Panc1 (cell line): ENCODE data around the gene GPN3. TPM values are rescaled to one million over a fixed set of nuclear protein-coding genes. Genes with fewer than 3 reads are reported as not detected.
A peak's percentile ranks its signal among the peaks of the same experiment; 100 is the strongest.

Source experiments
- ATAC-seq: fragments of 200-7000 bp; cut with Tn5 transposase; 2 replicates; pipeline ENCODE4 v1.9.1; 2020; ENCODE audit warnings: mild to moderate bottlenecking, moderate library complexity
- BruUV-seq: library from RNA; stranded (reverse); fragments of 400-500 nt; replicated peaks from 2 replicates; lab custom pipeline; 2021; lab: Mats Ljungman, UMichigan
- CTCF ChIA-PET: fragments of 300-600 bp; sonication (Branson Sonifier 250); formaldehyde crosslinking; loops from one replicate; lab custom pipeline; 2022; ENCODE audit warnings: antibody characterized with exemption; lab: Charles Lee
- POLR2A ChIA-PET: fragments of 300-600 bp; sonication (Branson Sonifier 250); formaldehyde crosslinking; loops from one replicate; lab custom pipeline; 2022; ENCODE audit warnings: antibody characterized with exemption; lab: Charles Lee
- DNase-seq: peaks from one replicate; pipeline ENCODE4 v3.0.0-alpha.2; 2010; ENCODE audit warnings: low read depth, low spot score
- H3K27ac ChIP-seq: 2 replicates; pipeline ENCODE4 v1.5.1; 2011; ENCODE audit warnings: mild to moderate bottlenecking, low read length, inconsistent platforms
- H3K27me3 ChIP-seq: fragments of 200-500 bp; sonication (Bioruptor generic); 2 replicates; pipeline ENCODE4 v1.6.0; 2014; ENCODE audit warnings: low read length, inconsistent platforms; ENCODE audit not compliant: control insufficient read depth, insufficient read depth
- H3K36me3 ChIP-seq: fragments of 200-500 bp; sonication (Bioruptor generic); 2 replicates; pipeline ENCODE4 v1.5.1; 2014; ENCODE audit warnings: inconsistent platforms, mild to moderate bottlenecking, low read length, moderate library complexity; ENCODE audit not compliant: control insufficient read depth, insufficient read depth
- H3K4me1 ChIP-seq: 2 replicates; pipeline ENCODE4 v1.5.1; 2011; ENCODE audit warnings: inconsistent platforms, mild to moderate bottlenecking, low read length, moderate library complexity; ENCODE audit not compliant: control insufficient read depth, insufficient read depth
- H3K4me3 ChIP-seq, 2 experiments: 2 replicates each; pipeline ENCODE4 v1.5.1; 2011 to 2012; ENCODE audit warnings: low read depth in 2 of 2, low read length in 2 of 2, mild to moderate bottlenecking in 2 of 2, inconsistent platforms in 1 of 2, moderate library complexity in 1 of 2
- H3K9me3 ChIP-seq: fragments of 200-500 bp; sonication (Bioruptor generic); 2 replicates; pipeline ENCODE4 v1.5.1; 2014; ENCODE audit warnings: low read depth, mild to moderate bottlenecking, inconsistent platforms, low read length, moderate library complexity; ENCODE audit not compliant: control insufficient read depth, insufficient read depth
- POLR2AphosphoS5 ChIP-seq: IDR thresholded peaks from 2 replicates; pipeline ENCODE4 v1.6.1; 2012; ENCODE audit warnings: mild to moderate bottlenecking, low read depth, low read length, moderate library complexity
- SIN3A ChIP-seq: IDR thresholded peaks from 2 replicates; pipeline ENCODE4 v1.6.1; 2012; ENCODE audit warnings: low read depth, mild to moderate bottlenecking, low read length, moderate library complexity, borderline replicate concordance; ENCODE audit not compliant: insufficient read depth
- TCF7L2 ChIP-seq: IDR thresholded peaks from 2 replicates; pipeline ENCODE4 v1.6.1; 2011; ENCODE audit warnings: mild to moderate bottlenecking, low read depth, low read length, inconsistent platforms
- in situ Hi-C: cut with HindIII; loops from 2 replicates; pipeline ENCODE4 v1.10.0; 2016; ENCODE audit warnings: low sequenced_read_pairs, low pct_unique_long_range_greater_than_20kb
- intact Hi-C: fragments of 100-400 bp; cut with micrococcal nuclease; formaldehyde crosslinking; loops from one replicate; pipeline ENCODE4 v1.10.0; 2022; ENCODE audit not compliant: unreplicated experiment
- total RNA-seq: library from RNA; stranded (reverse); gene quantifications from one replicate; pipeline ENCODE4 v1.2.1, GENCODE V29; 2021; ENCODE audit not compliant: unreplicated experiment
- TF ChIP-seq, protein P1 (sequence below): fragments of 450-650 bp; IDR thresholded peaks from 2 replicates; pipeline ENCODE4 v1.5.1; 2017; ENCODE audit warnings: mild to moderate bottlenecking
- TF ChIP-seq, protein P2 (sequence below), 2 experiments: IDR thresholded peaks; 2 replicates each; pipeline ENCODE4 v1.6.1; 2011 to 2012; ENCODE audit warnings: low read depth in 2 of 2, control low read depth in 1 of 2, low read length in 1 of 2, mild to moderate bottlenecking in 1 of 2, moderate library complexity in 1 of 2; ENCODE audit not compliant: insufficient read depth in 1 of 2

The GPN3 gene
- total RNA-seq, 1 experiment from 2014 or later: 39.0 TPM

DNA sequence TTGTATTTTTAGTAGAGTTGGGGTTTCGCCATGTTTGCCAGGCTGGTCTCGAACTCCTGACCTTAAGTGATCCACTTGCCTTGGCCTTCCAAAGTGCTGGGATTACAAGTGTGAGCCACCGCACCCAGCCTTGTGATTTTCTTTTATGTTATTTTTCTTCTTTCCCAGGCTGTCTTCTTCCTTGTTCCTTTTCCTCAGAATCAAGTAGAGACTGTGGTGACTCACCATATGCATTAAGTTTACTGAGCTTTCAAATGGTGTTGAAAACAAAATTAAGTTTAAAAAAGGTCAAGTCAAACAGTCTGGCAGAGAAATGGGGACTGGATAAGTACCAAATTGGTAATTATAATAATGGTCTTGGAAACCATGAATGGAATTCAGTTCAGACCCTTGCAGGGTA lies 23.6 kb downstream of the GPN3 start:
- ATAC-seq (no peak), DNase-seq (no peak)
- Histone ChIP-seq H3K4me1 (peaks cover 6% of the 10 kb centered on the region; the same call in 1 of the 2 replicates), H3K27me3 (no peaks in the 10 kb centered on the region), H3K36me3 (peaks cover 18% of the 10 kb centered on the region), H3K9me3 (no peaks in the 10 kb centered on the region), H3K27ac (no peak overlapping the region), H3K4me3 (no peak overlapping the region)
- in situ Hi-C loops: no loop called here
- ChIA-PET CTCF (no interaction called here), POLR2A (no interaction called here)
- intact Hi-C loops: no loop called here
- TF ChIP-seq SIN3A (no peak), POLR2AphosphoS5 (no peak), TCF7L2 (no peak)
- TF ChIP-seq, protein P1, sequence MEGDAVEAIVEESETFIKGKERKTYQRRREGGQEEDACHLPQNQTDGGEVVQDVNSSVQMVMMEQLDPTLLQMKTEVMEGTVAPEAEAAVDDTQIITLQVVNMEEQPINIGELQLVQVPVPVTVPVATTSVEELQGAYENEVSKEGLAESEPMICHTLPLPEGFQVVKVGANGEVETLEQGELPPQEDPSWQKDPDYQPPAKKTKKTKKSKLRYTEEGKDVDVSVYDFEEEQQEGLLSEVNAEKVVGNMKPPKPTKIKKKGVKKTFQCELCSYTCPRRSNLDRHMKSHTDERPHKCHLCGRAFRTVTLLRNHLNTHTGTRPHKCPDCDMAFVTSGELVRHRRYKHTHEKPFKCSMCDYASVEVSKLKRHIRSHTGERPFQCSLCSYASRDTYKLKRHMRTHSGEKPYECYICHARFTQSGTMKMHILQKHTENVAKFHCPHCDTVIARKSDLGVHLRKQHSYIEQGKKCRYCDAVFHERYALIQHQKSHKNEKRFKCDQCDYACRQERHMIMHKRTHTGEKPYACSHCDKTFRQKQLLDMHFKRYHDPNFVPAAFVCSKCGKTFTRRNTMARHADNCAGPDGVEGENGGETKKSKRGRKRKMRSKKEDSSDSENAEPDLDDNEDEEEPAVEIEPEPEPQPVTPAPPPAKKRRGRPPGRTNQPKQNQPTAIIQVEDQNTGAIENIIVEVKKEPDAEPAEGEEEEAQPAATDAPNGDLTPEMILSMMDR: no peak
- TF ChIP-seq, protein P2, sequence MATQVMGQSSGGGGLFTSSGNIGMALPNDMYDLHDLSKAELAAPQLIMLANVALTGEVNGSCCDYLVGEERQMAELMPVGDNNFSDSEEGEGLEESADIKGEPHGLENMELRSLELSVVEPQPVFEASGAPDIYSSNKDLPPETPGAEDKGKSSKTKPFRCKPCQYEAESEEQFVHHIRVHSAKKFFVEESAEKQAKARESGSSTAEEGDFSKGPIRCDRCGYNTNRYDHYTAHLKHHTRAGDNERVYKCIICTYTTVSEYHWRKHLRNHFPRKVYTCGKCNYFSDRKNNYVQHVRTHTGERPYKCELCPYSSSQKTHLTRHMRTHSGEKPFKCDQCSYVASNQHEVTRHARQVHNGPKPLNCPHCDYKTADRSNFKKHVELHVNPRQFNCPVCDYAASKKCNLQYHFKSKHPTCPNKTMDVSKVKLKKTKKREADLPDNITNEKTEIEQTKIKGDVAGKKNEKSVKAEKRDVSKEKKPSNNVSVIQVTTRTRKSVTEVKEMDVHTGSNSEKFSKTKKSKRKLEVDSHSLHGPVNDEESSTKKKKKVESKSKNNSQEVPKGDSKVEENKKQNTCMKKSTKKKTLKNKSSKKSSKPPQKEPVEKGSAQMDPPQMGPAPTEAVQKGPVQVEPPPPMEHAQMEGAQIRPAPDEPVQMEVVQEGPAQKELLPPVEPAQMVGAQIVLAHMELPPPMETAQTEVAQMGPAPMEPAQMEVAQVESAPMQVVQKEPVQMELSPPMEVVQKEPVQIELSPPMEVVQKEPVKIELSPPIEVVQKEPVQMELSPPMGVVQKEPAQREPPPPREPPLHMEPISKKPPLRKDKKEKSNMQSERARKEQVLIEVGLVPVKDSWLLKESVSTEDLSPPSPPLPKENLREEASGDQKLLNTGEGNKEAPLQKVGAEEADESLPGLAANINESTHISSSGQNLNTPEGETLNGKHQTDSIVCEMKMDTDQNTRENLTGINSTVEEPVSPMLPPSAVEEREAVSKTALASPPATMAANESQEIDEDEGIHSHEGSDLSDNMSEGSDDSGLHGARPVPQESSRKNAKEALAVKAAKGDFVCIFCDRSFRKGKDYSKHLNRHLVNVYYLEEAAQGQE (IDR thresholded peaks at IDR 0.05; ENCODE audit: insufficient read depth in 1 of 2, low read depth in 2 of 2, low read length in 1 of 2): no peak
- no TSS peak for BruUV-seq

DNA sequence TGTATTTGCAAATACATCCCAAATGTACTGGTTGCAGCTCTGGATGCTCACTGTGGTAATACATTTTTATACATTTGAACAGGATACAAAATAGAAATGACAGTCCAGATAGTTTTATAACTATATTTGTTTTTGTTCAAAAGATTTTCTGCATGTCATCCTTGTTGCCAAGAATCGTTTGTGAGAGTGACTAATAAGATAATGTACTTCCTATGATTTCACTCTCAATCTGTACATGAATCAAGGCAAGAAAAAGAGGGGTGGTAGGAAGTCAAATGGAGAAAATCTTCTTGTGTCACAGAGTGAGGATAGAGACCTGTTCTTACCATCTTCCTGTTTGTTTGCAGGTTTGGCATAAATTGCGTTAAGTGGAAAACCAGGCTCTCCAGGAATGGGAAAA lies 31.8 kb downstream of the GPN3 start:
- BruUV-seq: TSS peak; percentile 71

More for the DNA sequence above, 31.8 kb downstream of the GPN3 start:
- Histone ChIP-seq H3K4me3 (no peak overlapping the region), H3K9me3 (no peaks in the 10 kb centered on the region), H3K27ac (no peak overlapping the region), H3K36me3 (peaks cover 19% of the 10 kb centered on the region), H3K27me3 (no peaks in the 10 kb centered on the region), H3K4me1 (no peaks in the 10 kb centered on the region; the same call in 1 of the 2 replicates)
- in situ Hi-C loops (no loop called here), intact Hi-C loops (loop anchor here (10.0 kb wide), 1 partner anchor 81 kb away; no protein-coding TSS in a partner anchor)
- DNase-seq: no peak
- CTCF ChIA-PET: no interaction called here
- ATAC-seq: no peak
- TF ChIP-seq SIN3A (no peak), POLR2AphosphoS5 (no peak), TCF7L2 (no peak)
- TF ChIP-seq, protein P1: no peak
- TF ChIP-seq, protein P2 (IDR thresholded peaks at IDR 0.05; ENCODE audit: insufficient read depth in 1 of 2, low read depth in 2 of 2, low read length in 1 of 2): no peak
- POLR2A ChIA-PET: no interaction called here
